GM19397 (cell line): ENCODE results near the gene LDB2.

Experiments used
- ATAC-seq: cut with Tn5 transposase; IDR thresholded peaks from one replicate; pipeline ENCODE4 v1.9.1; 2021; ENCODE audit warnings: mild to moderate bottlenecking, moderate library complexity; ENCODE audit not compliant: unreplicated experiment

LDB2 gene

GRCh38 chr4:16760617-16761363 is 137.7 kb downstream of the LDB2 start:
- no peak for ATAC-seq

DNA sequence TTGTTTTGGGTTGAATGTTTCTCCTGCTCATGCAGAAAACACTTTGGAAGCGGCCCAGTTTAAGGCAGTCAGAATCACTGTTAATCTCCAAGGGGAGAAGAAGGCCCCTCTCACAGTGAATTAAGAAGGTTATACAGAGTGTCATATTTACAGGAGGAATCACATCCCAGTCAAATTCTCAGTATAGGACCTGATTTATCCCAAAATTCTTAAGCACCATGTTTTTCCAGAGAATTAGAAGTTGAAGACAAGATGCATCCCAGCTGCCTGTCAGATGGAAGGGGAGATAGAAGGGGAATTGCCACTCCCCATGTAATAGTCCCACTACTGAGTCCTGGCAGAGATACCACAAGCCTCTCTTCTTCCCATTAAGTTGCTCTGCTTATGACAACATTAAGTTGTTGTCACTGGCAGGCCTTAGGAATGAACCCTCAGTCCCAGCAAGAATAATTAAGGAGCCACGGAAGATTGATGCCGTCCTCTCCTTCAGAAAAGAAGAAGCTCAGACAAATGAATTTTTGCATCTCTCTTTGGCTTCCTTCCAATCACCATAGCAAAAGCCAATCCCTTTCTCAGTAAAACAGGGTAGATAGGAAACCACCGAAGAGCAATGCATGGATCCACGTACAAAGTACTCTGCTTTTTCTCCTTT is 138.4 kb downstream of the LDB2 start:
- no peak for ATAC-seq

GRCh38 chr4:16758816-16759215 is 139.6 kb downstream of the LDB2 start:
- ATAC-seq, result no peak

DNA sequence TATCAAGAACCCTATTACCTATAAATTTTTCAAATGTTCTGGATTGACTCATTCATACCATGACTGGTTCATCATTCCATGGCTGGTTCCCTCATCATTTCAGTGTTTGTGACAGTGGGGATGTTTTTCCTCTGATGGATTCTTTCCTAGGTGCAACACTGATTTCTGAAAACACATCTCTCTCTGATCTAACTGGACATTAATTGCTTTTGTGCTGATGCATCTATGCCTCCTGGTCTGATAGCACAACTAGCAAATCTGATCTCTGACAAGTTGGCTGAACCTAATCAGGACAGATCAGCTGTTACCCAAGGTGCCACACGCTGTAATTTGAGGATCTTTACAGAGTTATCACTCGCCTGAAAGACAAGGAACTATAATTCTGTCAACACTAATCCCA is 140.2 kb downstream of the LDB2 start:
- ATAC-seq, result no peak

DNA sequence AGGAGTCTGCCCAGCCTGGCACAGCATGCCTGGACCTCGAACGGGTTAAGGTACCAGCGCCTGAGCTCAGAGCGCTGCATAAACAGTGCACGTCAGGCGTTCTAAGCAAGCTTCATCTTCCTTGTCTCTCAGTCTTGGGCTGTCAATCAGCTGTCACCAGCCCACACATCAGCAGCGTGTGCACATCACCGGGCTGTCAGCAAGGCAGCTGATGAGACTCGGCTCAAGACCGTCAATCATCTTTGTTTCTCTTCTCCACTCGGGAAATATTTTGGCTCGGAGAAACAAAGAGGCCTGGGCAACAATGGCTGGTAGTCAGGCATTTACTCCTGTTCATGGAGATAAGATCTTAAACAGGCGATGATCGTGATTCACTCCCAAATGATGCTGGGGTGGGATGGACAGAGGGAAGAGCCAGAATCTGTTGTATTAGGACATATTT is 141.3 kb downstream of the LDB2 start:
- no peak for ATAC-seq

DNA sequence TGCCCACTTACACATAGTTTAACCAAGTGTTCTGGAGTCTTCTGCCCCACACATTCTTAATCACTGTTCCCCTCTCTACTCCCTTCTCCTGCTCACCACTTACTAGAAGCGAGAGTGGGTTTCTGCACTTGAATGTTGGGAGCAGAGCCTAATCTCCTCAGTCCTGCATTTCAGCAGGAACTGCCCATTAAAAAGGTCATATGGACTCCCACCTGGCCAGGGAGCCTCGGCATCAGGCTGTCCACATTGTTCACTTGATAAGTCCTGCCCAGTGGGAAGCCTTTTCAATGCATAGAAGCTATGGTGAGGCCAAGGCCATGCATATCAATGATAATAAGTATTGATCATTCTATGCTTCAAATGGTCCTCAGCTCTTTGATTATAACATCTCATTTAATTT is 144.3 kb downstream of the LDB2 start:
- no peak for ATAC-seq

DNA sequence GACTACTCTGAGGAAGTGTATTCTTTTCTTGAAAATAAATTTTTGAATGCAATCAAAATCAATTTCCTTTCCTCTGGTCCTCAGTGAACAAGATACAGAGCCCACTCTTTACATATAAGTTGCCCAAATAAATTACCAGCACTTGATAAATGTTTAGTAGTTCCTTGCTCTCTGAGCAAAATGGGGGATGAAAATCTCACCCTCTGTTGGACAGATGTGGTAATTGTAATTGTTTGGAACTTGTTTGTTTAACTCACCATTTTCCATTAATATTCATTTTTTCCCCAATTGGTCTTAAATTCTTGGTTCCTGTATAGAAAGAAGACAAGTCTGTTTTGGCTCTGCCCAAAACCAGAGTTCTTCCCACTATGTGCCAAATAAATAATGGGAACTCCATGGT is 146.3 kb downstream of the LDB2 start:
- ATAC-seq, result no peak

GRCh38 chr4:16750882-16751642 is 147.4 kb downstream of the LDB2 start:
- no peak for ATAC-seq

DNA sequence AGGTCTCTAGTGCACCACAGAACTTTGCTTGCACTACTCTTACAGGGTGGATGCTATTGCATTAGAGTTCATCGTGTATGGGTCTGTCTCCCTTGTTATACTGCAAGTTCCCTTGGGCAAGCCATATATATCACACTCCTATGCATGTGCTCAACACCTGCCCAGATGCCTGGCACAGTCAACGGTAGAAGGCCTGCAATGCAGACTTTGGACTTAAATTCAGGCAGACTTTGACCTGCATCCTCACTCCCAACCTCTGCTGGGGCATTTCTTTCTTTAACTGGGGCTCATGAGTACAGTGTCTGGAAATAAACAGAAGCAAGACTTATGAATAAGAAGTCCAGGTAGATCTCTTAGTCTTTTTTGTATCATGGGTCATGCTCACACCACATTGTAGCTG is 148.2 kb downstream of the LDB2 start:
- ATAC-seq, result no peak

- no peak for ATAC-seq
These were observed 152.6 kb downstream of the LDB2 start for GRCh38 chr4:16745887-16746286.

- no peak for ATAC-seq
These were observed 153.3 kb downstream of the LDB2 start for GRCh38 chr4:16745009-16745635.

- no peak for ATAC-seq
These were observed 157.2 kb downstream of the LDB2 start for GRCh38 chr4:16741287-16741686.

GRCh38 chr4:16739997-16740624 is 158.3 kb downstream of the LDB2 start:
- ATAC-seq, result no peak

GRCh38 chr4:16738558-16738957 is 159.9 kb downstream of the LDB2 start:
- ATAC-seq, result no peak

GRCh38 chr4:16733509-16733908 is 164.9 kb downstream of the LDB2 start:
- ATAC-seq, result no peak

DNA sequence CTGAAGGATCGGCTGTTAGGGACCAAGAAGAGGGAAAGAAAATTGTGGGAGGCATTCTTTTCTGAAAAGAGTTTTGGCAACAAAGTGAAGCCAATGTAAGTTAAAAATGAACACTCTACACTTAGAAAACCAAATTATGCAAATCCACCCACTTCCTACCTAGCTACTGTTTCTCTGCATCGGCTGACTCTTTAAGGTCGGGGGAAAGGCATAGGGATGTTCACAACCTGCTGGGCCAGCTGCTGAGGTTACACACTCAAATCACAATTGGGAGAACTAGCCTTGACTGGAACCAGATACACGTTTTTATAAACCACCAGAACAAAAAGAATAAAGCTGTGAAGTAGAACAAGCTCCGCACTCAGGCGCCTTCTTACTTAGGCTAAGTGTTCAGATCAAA is 165.7 kb downstream of the LDB2 start:
- no peak for ATAC-seq

DNA sequence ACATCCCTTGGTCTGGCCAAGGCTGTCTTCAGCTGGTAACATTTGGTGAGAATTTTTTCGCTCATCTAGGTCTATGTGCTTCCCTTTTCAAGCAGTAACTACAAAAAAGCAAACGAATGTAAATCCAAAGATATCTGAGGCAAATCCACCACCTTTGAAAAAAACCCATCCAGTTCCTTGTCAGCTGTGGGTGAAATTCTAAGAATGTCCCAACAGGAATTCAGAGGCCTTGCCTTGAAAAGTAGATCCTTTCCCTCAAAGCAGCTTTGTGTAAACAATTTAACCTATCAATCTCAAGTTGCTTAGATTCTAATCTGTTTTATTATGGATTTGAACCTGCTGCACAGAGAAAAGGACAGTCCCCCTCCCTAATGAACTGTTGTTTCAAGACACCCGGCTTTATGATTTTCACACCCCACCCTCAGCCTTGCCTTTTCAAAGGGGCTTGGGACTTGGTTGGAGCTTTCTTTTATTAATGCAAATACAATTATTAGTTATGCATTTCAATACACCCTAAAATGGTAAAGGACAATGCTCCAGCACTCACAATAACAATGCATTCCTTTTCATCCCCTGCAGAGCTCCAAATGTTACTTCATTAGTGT is 166.6 kb downstream of the LDB2 start:
- no peak for ATAC-seq

DNA sequence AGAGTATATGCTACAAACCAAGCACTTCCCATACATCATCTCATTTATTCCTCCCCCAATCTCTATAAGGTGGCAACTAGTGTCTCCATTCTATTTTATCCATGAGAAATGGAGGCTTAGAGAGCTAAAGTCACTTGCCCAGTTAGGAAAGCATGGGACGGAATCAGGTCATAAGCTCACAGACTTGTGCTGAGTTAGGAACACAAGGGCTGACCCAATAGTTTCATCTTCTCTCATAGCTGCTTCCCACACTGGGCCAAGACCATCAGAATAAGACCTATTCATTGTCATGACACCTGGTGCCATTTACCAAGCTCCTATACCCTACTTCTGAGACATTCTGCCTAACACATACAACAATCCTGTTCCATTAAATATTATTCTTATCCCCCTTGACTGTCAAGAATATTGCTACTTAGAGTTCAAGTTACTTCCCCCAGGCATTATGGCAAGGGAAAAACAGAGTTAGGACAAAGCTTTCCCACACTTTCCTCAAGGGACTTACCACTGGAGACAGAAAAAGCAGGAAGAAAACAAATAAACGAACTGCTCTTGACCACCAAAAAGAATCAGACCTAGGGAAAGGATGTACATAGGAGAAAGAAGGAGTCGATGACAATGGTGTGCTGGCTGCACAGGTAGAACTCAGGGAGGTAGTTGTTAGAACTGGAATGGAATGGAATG is 167.8 kb downstream of the LDB2 start:
- ATAC-seq, result no peak

- ATAC-seq, result no peak
These were observed 169.1 kb downstream of the LDB2 start for GRCh38 chr4:16729336-16729735.

DNA sequence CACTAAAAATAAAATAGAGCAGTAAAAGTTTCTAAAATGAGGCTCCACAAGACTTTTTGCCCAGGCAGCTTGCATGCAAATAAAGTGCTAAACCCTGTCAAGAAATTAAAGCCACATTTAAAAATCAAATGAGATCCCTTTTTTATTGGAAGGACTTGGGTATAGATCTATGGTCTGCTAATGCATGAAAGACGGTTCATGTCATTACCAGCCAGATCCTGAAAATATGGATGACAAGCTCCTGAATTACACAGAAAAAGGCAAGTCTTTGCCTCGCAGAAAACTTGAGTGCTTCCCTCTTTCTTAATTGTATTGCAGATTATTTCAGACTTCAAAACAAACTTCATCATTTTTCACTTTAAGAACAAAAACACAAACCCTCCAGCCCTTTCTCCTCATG is 169.6 kb downstream of the LDB2 start:
- ATAC-seq, result no peak
